Measurements from ENCODE around the gene MVD. TPM values are rescaled to one million over a fixed set of nuclear protein-coding genes. Genes with fewer than 3 reads are reported as not detected.

The MVD gene
- total RNA-seq, 1 donor from 2014 or later = 40.0 TPM

GRCh38 chr16:88692861-88693260 lies 30.0 kb upstream of the MVD start:
- Mint-ChIP-seq H3K36me3 (ENCODE audit: low read depth) (peaks cover 3% of the 10 kb centered on the region), H3K27ac (ENCODE audit: unreplicated experiment) (no peak overlapping the region), H3K27me3 (ENCODE audit: low read depth) (peaks cover 17% of the 10 kb centered on the region), H3K9me3 (ENCODE audit: low read depth) (no peaks in the 10 kb centered on the region), H3K4me3 (ENCODE audit: unreplicated experiment) (no peak overlapping the region), H3K4me1 (ENCODE audit: low read depth) (no peaks in the 10 kb centered on the region)
- DNase-seq (ENCODE audit: low spot score) = no peak
- TF ChIP-seq CTCF (IDR thresholded peaks at IDR 0.05) = no peak

DNA sequence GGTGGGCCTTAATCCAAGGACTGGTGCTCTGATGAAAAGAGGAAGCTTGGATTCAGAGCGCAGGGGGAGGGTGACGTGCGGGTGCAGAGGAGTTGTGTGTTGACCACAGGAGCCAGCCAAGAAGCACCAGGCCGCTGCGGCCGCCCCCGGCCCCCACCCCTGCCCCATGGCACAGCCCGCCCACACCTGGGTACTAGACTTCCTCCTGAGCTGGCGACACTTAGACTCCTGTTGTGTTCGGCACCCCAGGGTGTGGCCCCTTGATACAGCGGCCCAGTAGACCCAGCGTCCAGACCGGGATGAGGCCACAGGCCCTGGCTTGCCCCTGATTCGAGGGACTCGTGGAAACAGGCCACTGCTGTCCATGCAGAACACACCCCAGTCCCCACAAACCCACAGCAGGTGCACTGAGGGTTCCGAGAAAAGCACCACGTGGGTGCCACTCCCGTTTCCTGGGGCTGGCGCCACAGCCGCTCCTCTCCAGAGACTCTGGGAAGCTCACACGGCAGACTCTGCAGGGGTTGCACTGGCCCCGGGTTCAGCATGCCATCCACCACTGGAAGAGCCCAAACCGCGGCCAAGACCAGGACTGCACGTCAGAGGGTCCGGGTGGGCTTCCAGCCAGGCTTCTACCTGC lies 29.2 kb upstream of the MVD start:
- Mint-ChIP-seq H3K36me3 (ENCODE audit: low read depth) (no peaks in the 10 kb centered on the region), H3K27me3 (ENCODE audit: low read depth) (peaks cover 18% of the 10 kb centered on the region), H3K4me1 (ENCODE audit: low read depth) (no peaks in the 10 kb centered on the region), H3K27ac (ENCODE audit: unreplicated experiment) (no peak overlapping the region), H3K9me3 (ENCODE audit: low read depth) (no peaks in the 10 kb centered on the region), H3K4me3 (ENCODE audit: unreplicated experiment) (no peak overlapping the region)
- no peak for DNase-seq (ENCODE audit: low spot score)
- no peak for TF ChIP-seq CTCF (IDR thresholded peaks at IDR 0.05)

DNA sequence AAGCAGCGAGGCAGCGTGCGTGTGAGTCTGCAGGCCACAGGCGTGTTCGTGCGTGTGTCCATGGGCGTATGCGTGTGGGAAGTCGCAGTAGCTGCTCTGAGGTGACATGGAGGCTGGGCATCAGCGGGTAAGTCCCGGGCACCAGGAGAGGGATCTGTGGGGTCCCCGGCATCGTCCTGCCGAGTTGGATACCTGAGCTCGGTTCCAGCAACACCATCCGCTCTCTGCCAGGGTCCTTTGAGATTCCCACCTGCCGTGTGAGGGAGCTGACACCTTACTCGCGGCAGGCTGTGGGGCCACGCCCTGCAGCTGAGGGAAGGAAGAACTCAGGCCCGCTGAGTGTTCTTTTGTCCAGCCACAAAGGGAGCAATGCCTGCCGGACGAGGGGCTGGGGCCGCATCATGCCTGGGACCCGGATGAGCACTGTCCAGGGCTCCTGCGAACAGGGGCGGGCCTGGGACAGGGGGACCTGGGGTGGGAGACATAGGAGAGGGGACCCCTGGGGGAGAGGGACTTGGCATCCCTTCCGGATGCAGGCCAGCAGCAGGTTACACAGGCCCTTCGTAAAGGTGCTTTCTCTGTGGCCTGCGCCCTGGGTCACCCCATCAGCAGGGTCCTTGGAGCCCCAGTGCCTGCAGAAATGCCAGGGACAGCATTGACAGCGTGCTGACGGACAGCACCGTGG lies 28.4 kb upstream of the MVD start:
- Mint-ChIP-seq H3K27me3 (ENCODE audit: low read depth) (peaks cover 18% of the 10 kb centered on the region), H3K9me3 (ENCODE audit: low read depth) (no peaks in the 10 kb centered on the region), H3K27ac (ENCODE audit: unreplicated experiment) (no peak overlapping the region), H3K4me1 (ENCODE audit: low read depth) (no peaks in the 10 kb centered on the region), H3K4me3 (ENCODE audit: unreplicated experiment) (no peak overlapping the region), H3K36me3 (ENCODE audit: low read depth) (no peaks in the 10 kb centered on the region)
- no peak for DNase-seq (ENCODE audit: low spot score)
- no peak for TF ChIP-seq CTCF (IDR thresholded peaks at IDR 0.05)

GRCh38 chr16:88690341-88691128 lies 27.6 kb upstream of the MVD start:
- no peak for DNase-seq (ENCODE audit: low spot score)
- H3K4me3 Mint-ChIP-seq (ENCODE audit: unreplicated experiment) = no peak overlapping the region
- no peaks in the 10 kb centered on the region for H3K36me3 Mint-ChIP-seq (ENCODE audit: low read depth)
- H3K27ac Mint-ChIP-seq (ENCODE audit: unreplicated experiment) = no peak overlapping the region
- H3K4me1 Mint-ChIP-seq (ENCODE audit: low read depth) = no peaks in the 10 kb centered on the region
- peaks cover 18% of the 10 kb centered on the region for H3K27me3 Mint-ChIP-seq (ENCODE audit: low read depth)
- TF ChIP-seq CTCF (IDR thresholded peaks at IDR 0.05) = no peak
- H3K9me3 Mint-ChIP-seq (ENCODE audit: low read depth) = no peaks in the 10 kb centered on the region

DNA sequence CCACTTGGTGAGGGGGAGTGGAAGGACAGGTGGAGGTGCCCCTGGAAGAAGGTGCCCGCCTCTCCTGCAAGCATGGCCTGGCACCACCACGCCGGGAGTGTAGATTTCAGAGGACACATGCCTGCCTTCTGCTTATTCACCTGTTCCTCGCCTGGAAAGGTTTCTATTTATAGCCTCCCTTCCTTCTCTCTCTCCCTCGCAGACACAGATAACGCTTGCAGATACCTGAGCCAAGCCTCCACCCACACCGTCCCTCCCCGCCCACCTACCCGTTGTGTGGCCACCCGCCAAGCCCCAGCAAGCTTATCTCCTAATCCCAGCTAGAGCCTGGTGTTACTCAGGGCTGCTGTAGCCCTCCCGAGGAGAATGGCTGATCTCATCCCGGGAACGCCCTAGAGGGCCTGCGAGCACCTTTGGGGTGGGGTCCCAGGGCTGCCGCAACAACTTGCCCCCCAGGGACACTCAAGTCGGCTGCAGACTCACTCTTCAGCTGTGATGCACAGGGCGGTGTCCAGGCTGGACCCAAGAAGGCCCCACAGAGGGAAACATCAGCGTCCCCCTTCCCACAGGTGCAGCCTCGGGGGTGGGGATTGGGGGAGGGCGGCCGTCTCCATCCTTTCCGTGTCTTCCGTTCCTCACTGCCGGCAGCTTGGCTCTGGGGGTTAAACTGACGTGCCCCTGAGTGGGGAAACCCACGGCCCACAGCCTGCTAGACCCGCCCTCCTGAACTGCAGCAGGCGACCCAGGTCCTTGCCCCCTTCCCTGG lies 25.3 kb upstream of the MVD start:
- TF ChIP-seq CTCF (IDR thresholded peaks at IDR 0.05) = no peak

More for the DNA sequence above, 25.3 kb upstream of the MVD start:
- Mint-ChIP-seq H3K9me3 (ENCODE audit: low read depth) (no peaks in the 10 kb centered on the region), H3K4me3 (ENCODE audit: unreplicated experiment) (no peak overlapping the region), H3K4me1 (ENCODE audit: low read depth) (peaks cover 2% of the 10 kb centered on the region), H3K36me3 (ENCODE audit: low read depth) (peaks cover 1% of the 10 kb centered on the region), H3K27ac (ENCODE audit: unreplicated experiment) (no peak overlapping the region), H3K27me3 (ENCODE audit: low read depth) (peaks cover 32% of the 10 kb centered on the region)
- DNase-seq (ENCODE audit: low spot score) = no peak

Data from chondrocyte (in vitro differentiated cells).